ENCODE results near the gene TTPAL.

DNA sequence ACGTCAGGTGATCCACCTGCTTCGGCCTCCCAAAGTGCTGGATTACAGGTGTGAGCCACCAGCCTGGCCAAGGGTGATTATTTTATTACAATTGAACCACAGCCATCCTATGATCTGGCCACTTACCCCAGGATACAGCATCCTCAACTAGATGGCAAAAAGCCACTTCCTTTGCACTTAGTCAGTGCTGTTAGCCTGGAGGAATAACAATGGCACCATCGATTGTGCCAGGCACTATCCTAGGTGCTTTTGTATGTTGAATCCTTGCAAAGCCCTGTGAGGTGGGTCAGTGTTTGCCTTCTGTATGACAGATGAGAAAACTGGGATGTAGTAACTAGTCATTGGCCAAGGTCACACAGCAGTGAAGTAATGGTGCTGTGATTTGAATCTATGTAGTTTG, 11.2 kb upstream of the TTPAL start:
- TF ChIP-seq RFX5 (IDR thresholded peaks at IDR 0.05; ENCODE audit: low read depth, low read length) (no peak), SMC3 (IDR thresholded peaks at IDR 0.05; ENCODE audit: borderline replicate concordance, low read length) (no peak), POLR2A (IDR thresholded peaks at IDR 0.05; ENCODE audit: low read depth, low read length) (no peak), SUPT20H (IDR thresholded peaks at IDR 0.05; ENCODE audit: borderline replicate concordance, control insufficient read depth, low read depth, low read length) (no peak), FOS (IDR thresholded peaks at IDR 0.05; ENCODE audit: borderline replicate concordance, extremely low read depth, insufficient read length) (no peak), JUND (IDR thresholded peaks at IDR 0.05; ENCODE audit: low read depth, low read length) (no peak), SRF (IDR thresholded peaks at IDR 0.05; ENCODE audit: low read depth in 2 of 2, low read length in 2 of 2) (no peak), CTCF (IDR thresholded peaks at IDR 0.05 in 2 of 3, conservative IDR thresholded peaks at IDR 0.05 in 1 of 3; ENCODE audit: control insufficient read depth in 2 of 3, extremely low read depth in 1 of 3, insufficient read depth in 1 of 3, low read depth in 3 of 3, low read length in 3 of 3) (no peak), KDM1A (IDR thresholded peaks at IDR 0.05; ENCODE audit: borderline replicate concordance) (no peak), E4F1 (IDR thresholded peaks at IDR 0.05; ENCODE audit: borderline replicate concordance, partially characterized antibody) (no peak)

Data from GM12878 (cell line).